K562 (cell line): ENCODE measurements around the gene RPLP2. TPM values are rescaled to one million over a fixed set of nuclear protein-coding genes. Genes with fewer than 3 reads are reported as not detected.
A peak's percentile ranks its signal among the peaks of the same experiment; 100 is the strongest.

ENCODE experiments used
- ASH1L ChIP-seq: fragments of 450-650 bp; IDR thresholded peaks from 2 replicates; pipeline ENCODE4 v1.6.1; 2018; ENCODE audit warnings: borderline replicate concordance, mild to moderate bottlenecking, low read depth; ENCODE audit not compliant: partially characterized antibody
- ATF6 ChIP-seq: sonication (generic); formaldehyde crosslinking; IDR thresholded peaks from 2 replicates; pipeline ENCODE4 v1.4.0; 2020; ENCODE audit warnings: mild to moderate bottlenecking, missing genetic modification reagents
- CBFB ChIP-seq: sonication (generic); formaldehyde crosslinking; IDR thresholded peaks from 2 replicates; pipeline ENCODE4 v1.4.0; 2020; ENCODE audit warnings: mild to moderate bottlenecking, missing genetic modification reagents
- CC2D1A ChIP-seq: fragments of 450-650 bp; IDR thresholded peaks from 2 replicates; pipeline ENCODE4 v1.6.1; 2017; ENCODE audit warnings: mild to moderate bottlenecking
- CLOCK ChIP-seq: fragments of 250-450 bp; sonication (Bioruptor Pico); IDR thresholded peaks from 2 replicates; pipeline ENCODE4 v1.4.0; 2020; ENCODE audit warnings: mild to moderate bottlenecking, moderate library complexity, borderline replicate concordance
- FOXJ3 ChIP-seq: sonication (generic); formaldehyde crosslinking; IDR thresholded peaks from 2 replicates; pipeline ENCODE4 v1.4.0; 2020; ENCODE audit warnings: mild to moderate bottlenecking, missing genetic modification reagents
- GTF2B ChIP-seq: IDR thresholded peaks from 2 replicates; pipeline ENCODE4 v1.6.1; 2011; ENCODE audit not compliant: insufficient read length; ENCODE audit errors: extremely low read depth
- JUND ChIP-seq, 2 experiments: IDR thresholded peaks; 2 replicates in 1 of 2; 3 replicates in 1 of 2; pipeline ENCODE4 v1.6.1; 2011; ENCODE audit warnings: borderline replicate concordance in 2 of 2, low read depth in 2 of 2, low read length in 2 of 2, improper control_type of control experiment in 1 of 2, missing biosample characterization in 1 of 2, missing genetic modification characterization in 1 of 2, missing genetic modification reagents in 1 of 2
- POLR2B ChIP-seq: fragments of 450-650 bp; IDR thresholded peaks from 2 replicates; pipeline ENCODE4 v1.6.1; 2018; ENCODE audit warnings: low read depth; ENCODE audit not compliant: partially characterized antibody
- PURB ChIP-seq: sonication (generic); formaldehyde crosslinking; IDR thresholded peaks from 2 replicates; pipeline ENCODE4 v1.9.0; 2021; ENCODE audit warnings: low read depth, mild to moderate bottlenecking, missing genetic modification reagents
- RAD51 ChIP-seq: fragments of 450-650 bp; IDR thresholded peaks from 2 replicates; pipeline ENCODE4 v1.7.1; 2016; ENCODE audit warnings: low read depth, mild to moderate bottlenecking, borderline replicate concordance
- SUPT5H ChIP-seq: fragments of 450-650 bp; IDR thresholded peaks from 2 replicates; pipeline ENCODE4 v1.6.1; 2016
- TEAD4 ChIP-seq, 2 experiments: sonication (generic) in 1 of 2; formaldehyde crosslinking in 1 of 2; IDR thresholded peaks; 2 replicates each; pipeline versions ENCODE4 v1.6.1 to v1.8.0; 2012 to 2022; ENCODE audit warnings: borderline replicate concordance in 1 of 2, inconsistent platforms in 1 of 2, low read length in 1 of 2, mild to moderate bottlenecking in 1 of 2, missing genetic modification reagents in 1 of 2
- THRAP3 ChIP-seq: fragments of 450-650 bp; IDR thresholded peaks from 2 replicates; pipeline ENCODE4 v1.6.1; 2016; ENCODE audit warnings: mild to moderate bottlenecking, inconsistent platforms, borderline replicate concordance
- VEZF1 ChIP-seq: fragments of 200-800 bp; sonication (Bioruptor generic); IDR thresholded peaks from 2 replicates; pipeline ENCODE4 v1.6.1; 2017; ENCODE audit warnings: missing genetic modification characterization, missing compliant biosample characterization
- ZBTB1 ChIP-seq: sonication (generic); formaldehyde crosslinking; IDR thresholded peaks from 2 replicates; pipeline ENCODE4 v1.8.1; 2023; ENCODE audit warnings: missing genetic modification reagents, low read depth, mild to moderate bottlenecking, borderline replicate concordance
- ZFP36 ChIP-seq: fragments of 150-350 bp; IDR thresholded peaks from 2 replicates; pipeline ENCODE4 v1.6.1; 2018; ENCODE audit warnings: low read length, low read depth; ENCODE audit not compliant: partially characterized antibody
- ZKSCAN8 ChIP-seq: fragments of 200-800 bp; sonication (Bioruptor generic); IDR thresholded peaks from 2 replicates; pipeline ENCODE4 v1.6.1; 2016; ENCODE audit warnings: missing genetic modification characterization, missing compliant biosample characterization
- ZNF696 ChIP-seq: fragments of 250-450 bp; sonication (Bioruptor Pico); conservative IDR thresholded peaks from 2 replicates; pipeline ENCODE4 v1.4.0; 2020; ENCODE audit warnings: mild to moderate bottlenecking, moderate library complexity
- ZNF766 ChIP-seq: fragments of 200-800 bp; sonication (Bioruptor generic); conservative IDR thresholded peaks from 2 replicates; pipeline ENCODE4 v1.6.1; 2016; ENCODE audit warnings: missing genetic modification characterization, missing compliant biosample characterization
- polyA plus RNA-seq, 8 experiments: library from polyadenylated mRNA; depleted of rRNA in 4 of 8; stranded (reverse) in 5 of 8; unstranded in 3 of 8; fragments of >200 nt; fragmentation: Nextera tagmentation in 2 of 8; fragmentation: Illumina TruSeq in 1 of 8; extraction: Ambion mirVana in 2 of 8; extraction: Trizol in 1 of 8; gene quantifications; 2 replicates each; pipeline versions ENCODE4 v1.2.1 to v1.2.3, GENCODE V29; 2011 to 2014; ENCODE audit warnings: inconsistent platforms in 1 of 8, missing spikeins in 1 of 8
- total RNA-seq, 7 experiments: library from RNA; depleted of rRNA in 6 of 7; stranded (reverse); fragments of >200 nt in 6 of 7; fragmentation: Illumina TruSeq in 2 of 7; extraction: Trizol in 2 of 7; gene quantifications; 2 replicates each; pipeline versions ENCODE4 v1.2.1 to v1.2.3, GENCODE V29; 2011 to 2021; ENCODE audit warnings: low replicate concordance in 1 of 7

Gene RPLP2
- total and polyA plus RNA-seq, 9 of the 15 experiments (the other 6 are each of a cell fraction or from before 2014, with no cell fraction given): 528 to 3,807 (median 1,633) TPM

- TF ChIP-seq RAD51: no peak; the same call in 1 of the 2 replicates
- TF ChIP-seq ZBTB1: peak; percentile 90; the same call in 1 of the 2 replicates
- peak; percentile 35 for TF ChIP-seq GTF2B
- TF ChIP-seq FOXJ3 (CRISPR knock-in tag): no peak
- TF ChIP-seq ZNF696 (CRISPR knock-in tag): no peak
- TF ChIP-seq ZNF766 (CRISPR knock-in tag): peak; percentile 17; the same call in 1 of the 2 replicates
- no peak for TF ChIP-seq THRAP3
- no peak for TF ChIP-seq ZKSCAN8 (CRISPR knock-in tag)
- no peak; the same call in 1 of the 2 replicates for TF ChIP-seq ATF6 (CRISPR knock-in tag)
- TF ChIP-seq JUND (IDR thresholded peaks at IDR 0.05; ENCODE audit: borderline replicate concordance, low read depth, low read length): peak; percentile 76
- TF ChIP-seq JUND (tag; IDR thresholded peaks at IDR 0.05; ENCODE audit: borderline replicate concordance, low read depth, low read length): no peak; the same call in 1 of the 3 replicates
- no peak for TF ChIP-seq ZFP36
- no peak for TF ChIP-seq PURB (CRISPR knock-in tag)
- TF ChIP-seq VEZF1 (CRISPR knock-in tag): peak; percentile 94
- TF ChIP-seq SUPT5H: peak; percentile 87
- no peak for TF ChIP-seq TEAD4 (IDR thresholded peaks at IDR 0.05; ENCODE audit: low read length)
- TF ChIP-seq TEAD4 (CRISPR knock-in tag; IDR thresholded peaks at IDR 0.05; ENCODE audit: borderline replicate concordance): no peak
- peak; percentile 94 for TF ChIP-seq CBFB (CRISPR knock-in tag)
- no peak for TF ChIP-seq CLOCK
- TF ChIP-seq CC2D1A: no peak
- TF ChIP-seq ASH1L: peak; percentile 13
- peak; percentile 87 for TF ChIP-seq POLR2B
Observed at GRCh38 chr11:809287-810039, at the start of gene RPLP2 (continued).
